ENCODE results near the gene ALG11. TPM values are rescaled to one million over a fixed set of nuclear protein-coding genes. Genes with fewer than 3 reads are reported as not detected.

ALG11 gene
- total RNA-seq, 1 donor from 2014 or later = 46.4 TPM

GRCh38 chr13:52036037-52036436, 23.8 kb downstream of the ALG11 start:
- no peak for TF ChIP-seq CTCF (IDR thresholded peaks at IDR 0.05; ENCODE audit: partially characterized antibody, unreplicated experiment)
- no peak overlapping the region for H3K4me3 Mint-ChIP-seq (ENCODE audit: unreplicated experiment)
- DNase-seq = no peak
- H3K27ac Mint-ChIP-seq (ENCODE audit: unreplicated experiment) = no peak overlapping the region
- H3K27me3 Mint-ChIP-seq (ENCODE audit: unreplicated experiment) = peaks cover 3% of the 10 kb centered on the region
- H3K9me3 Mint-ChIP-seq (ENCODE audit: unreplicated experiment) = no peaks in the 10 kb centered on the region
- H3K36me3 Mint-ChIP-seq (ENCODE audit: unreplicated experiment) = no peaks in the 10 kb centered on the region
- H3K4me1 Mint-ChIP-seq (ENCODE audit: low read depth, unreplicated experiment) = peaks cover 2% of the 10 kb centered on the region

GRCh38 chr13:52043675-52044074, 31.5 kb downstream of the ALG11 start:
- peaks cover 1% of the 10 kb centered on the region for H3K9me3 Mint-ChIP-seq (ENCODE audit: unreplicated experiment)
- no peak for DNase-seq

GRCh38 chr13:52047463-52047862, 35.3 kb downstream of the ALG11 start:
- no peak overlapping the region for H3K4me3 Mint-ChIP-seq (ENCODE audit: unreplicated experiment)
- DNase-seq = no peak
- no peaks in the 10 kb centered on the region for H3K4me1 Mint-ChIP-seq (ENCODE audit: low read depth, unreplicated experiment)
- H3K27ac Mint-ChIP-seq (ENCODE audit: unreplicated experiment) = no peak overlapping the region
- no peak for TF ChIP-seq CTCF (IDR thresholded peaks at IDR 0.05; ENCODE audit: partially characterized antibody, unreplicated experiment)
- no peaks in the 10 kb centered on the region for H3K27me3 Mint-ChIP-seq (ENCODE audit: unreplicated experiment)
- peaks cover 1% of the 10 kb centered on the region for H3K9me3 Mint-ChIP-seq (ENCODE audit: unreplicated experiment)
- H3K36me3 Mint-ChIP-seq (ENCODE audit: unreplicated experiment) = no peaks in the 10 kb centered on the region

More at GRCh38 chr13:52043675-52044074, 31.5 kb downstream of the ALG11 start:
- H3K27me3 Mint-ChIP-seq (ENCODE audit: unreplicated experiment) = no peaks in the 10 kb centered on the region
- H3K4me3 Mint-ChIP-seq (ENCODE audit: unreplicated experiment) = no peak overlapping the region
- H3K27ac Mint-ChIP-seq (ENCODE audit: unreplicated experiment) = no peak overlapping the region
- no peak for TF ChIP-seq CTCF (IDR thresholded peaks at IDR 0.05; ENCODE audit: partially characterized antibody, unreplicated experiment)
- no peaks in the 10 kb centered on the region for H3K4me1 Mint-ChIP-seq (ENCODE audit: low read depth, unreplicated experiment)
- H3K36me3 Mint-ChIP-seq (ENCODE audit: unreplicated experiment) = no peaks in the 10 kb centered on the region

- DNase-seq = no peak
- Mint-ChIP-seq H3K27ac (ENCODE audit: unreplicated experiment) (no peak overlapping the region), H3K9me3 (ENCODE audit: unreplicated experiment) (peaks cover 1% of the 10 kb centered on the region), H3K4me3 (ENCODE audit: unreplicated experiment) (no peak overlapping the region), H3K27me3 (ENCODE audit: unreplicated experiment) (no peaks in the 10 kb centered on the region), H3K4me1 (ENCODE audit: low read depth, unreplicated experiment) (no peaks in the 10 kb centered on the region), H3K36me3 (ENCODE audit: unreplicated experiment) (no peaks in the 10 kb centered on the region)
- TF ChIP-seq CTCF (IDR thresholded peaks at IDR 0.05; ENCODE audit: partially characterized antibody, unreplicated experiment) = no peak
Observed at GRCh38 chr13:52048516-52048915, 36.3 kb downstream of the ALG11 start.

GRCh38 chr13:52051400-52051799, 39.2 kb downstream of the ALG11 start:
- DNase-seq = no peak
- TF ChIP-seq CTCF (IDR thresholded peaks at IDR 0.05; ENCODE audit: partially characterized antibody, unreplicated experiment) = no peak
- H3K4me3 Mint-ChIP-seq (ENCODE audit: unreplicated experiment) = no peak overlapping the region
- no peaks in the 10 kb centered on the region for H3K4me1 Mint-ChIP-seq (ENCODE audit: low read depth, unreplicated experiment)
- H3K36me3 Mint-ChIP-seq (ENCODE audit: unreplicated experiment) = no peaks in the 10 kb centered on the region
- H3K27ac Mint-ChIP-seq (ENCODE audit: unreplicated experiment) = no peak overlapping the region
- H3K9me3 Mint-ChIP-seq (ENCODE audit: unreplicated experiment) = no peaks in the 10 kb centered on the region
- H3K27me3 Mint-ChIP-seq (ENCODE audit: unreplicated experiment) = no peaks in the 10 kb centered on the region

Data from glutamatergic neuron (in vitro differentiated cells).